Right lobe of liver (tissue), 4 donors: Measurements from ENCODE around the gene IQSEC1.

Experiments used
- POLR2A ChIP-seq: fragments of 450-650 bp; IDR thresholded peaks from one replicate; pipeline ENCODE4 v1.6.1; 2017; ENCODE audit warnings: antibody characterized with exemption, mild to moderate bottlenecking
- TF ChIP-seq, protein P1 (sequence below), 4 donors: fragments of 200-600 bp in 3 of 4; fragments of 450-650 bp in 1 of 4; IDR thresholded peaks; one replicate each; pipeline versions ENCODE4 v1.5.1 to v1.8.0; 2016 to 2022; ENCODE audit warnings: antibody characterized with exemption in 4 of 4, mild to moderate bottlenecking in 2 of 4
- donor health status: DM: no; HTN: no; CAD: no.
- donor health status: DM: no; HTN: no; CAD: no.
- donor health status: DM: no; HTN: yes; CAD: no.

GRCh38 chr3:12957824-12958792 lies 115.1 kb downstream of the IQSEC1 start:
- TF ChIP-seq, protein P1, sequence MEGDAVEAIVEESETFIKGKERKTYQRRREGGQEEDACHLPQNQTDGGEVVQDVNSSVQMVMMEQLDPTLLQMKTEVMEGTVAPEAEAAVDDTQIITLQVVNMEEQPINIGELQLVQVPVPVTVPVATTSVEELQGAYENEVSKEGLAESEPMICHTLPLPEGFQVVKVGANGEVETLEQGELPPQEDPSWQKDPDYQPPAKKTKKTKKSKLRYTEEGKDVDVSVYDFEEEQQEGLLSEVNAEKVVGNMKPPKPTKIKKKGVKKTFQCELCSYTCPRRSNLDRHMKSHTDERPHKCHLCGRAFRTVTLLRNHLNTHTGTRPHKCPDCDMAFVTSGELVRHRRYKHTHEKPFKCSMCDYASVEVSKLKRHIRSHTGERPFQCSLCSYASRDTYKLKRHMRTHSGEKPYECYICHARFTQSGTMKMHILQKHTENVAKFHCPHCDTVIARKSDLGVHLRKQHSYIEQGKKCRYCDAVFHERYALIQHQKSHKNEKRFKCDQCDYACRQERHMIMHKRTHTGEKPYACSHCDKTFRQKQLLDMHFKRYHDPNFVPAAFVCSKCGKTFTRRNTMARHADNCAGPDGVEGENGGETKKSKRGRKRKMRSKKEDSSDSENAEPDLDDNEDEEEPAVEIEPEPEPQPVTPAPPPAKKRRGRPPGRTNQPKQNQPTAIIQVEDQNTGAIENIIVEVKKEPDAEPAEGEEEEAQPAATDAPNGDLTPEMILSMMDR (IDR thresholded peaks at IDR 0.05): no peak
- TF ChIP-seq POLR2A: no peak
